VCaP (cell line): ENCODE measurements around the gene CTNNA2.

Source experiments
- H3K27ac ChIP-seq: fragments of 450-650 bp; 2 replicates; pipeline ENCODE4 v1.5.1; 2017
- CTCF ChIP-seq: fragments of 450-650 bp; conservative IDR thresholded peaks from 2 replicates; pipeline ENCODE4 v1.5.1; 2017; ENCODE audit warnings: mild to moderate bottlenecking, moderate library complexity

Gene CTNNA2

GRCh38 chr2:80217446-80217845, 704.6 kb downstream of the CTNNA2 start:
- TF ChIP-seq CTCF, result no peak
- H3K27ac ChIP-seq, result no peak overlapping the region

GRCh38 chr2:80222644-80223043, 709.8 kb downstream of the CTNNA2 start:
- no peak for TF ChIP-seq CTCF
- H3K27ac ChIP-seq, result no peak overlapping the region

- TF ChIP-seq CTCF, result no peak
- no peak overlapping the region for H3K27ac ChIP-seq
Measured at GRCh38 chr2:80231421-80231820, 718.6 kb downstream of the CTNNA2 start.

DNA sequence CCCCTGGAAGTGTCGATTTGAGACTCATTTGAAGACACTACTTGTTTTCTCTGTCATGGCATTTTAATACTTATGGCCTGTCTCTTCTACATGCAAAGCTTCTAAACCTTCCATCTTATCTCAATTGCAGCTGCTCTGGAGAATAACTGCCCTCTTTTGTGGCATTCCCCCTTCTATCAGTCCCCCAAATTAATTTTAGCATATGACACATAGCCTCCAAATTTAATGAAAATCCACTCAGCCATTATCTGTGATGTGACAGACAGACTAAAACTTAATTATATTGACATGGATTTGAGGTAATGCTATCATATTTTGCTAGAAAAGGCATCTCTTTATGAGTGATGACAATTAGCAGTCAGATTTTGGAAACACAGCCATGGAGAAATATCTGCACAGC, 720.5 kb downstream of the CTNNA2 start:
- no peak overlapping the region for H3K27ac ChIP-seq
- TF ChIP-seq CTCF, result no peak

GRCh38 chr2:80238692-80239469, 726.0 kb downstream of the CTNNA2 start:
- peak; percentile 87 for TF ChIP-seq CTCF
- H3K27ac ChIP-seq, result no peak overlapping the region

DNA sequence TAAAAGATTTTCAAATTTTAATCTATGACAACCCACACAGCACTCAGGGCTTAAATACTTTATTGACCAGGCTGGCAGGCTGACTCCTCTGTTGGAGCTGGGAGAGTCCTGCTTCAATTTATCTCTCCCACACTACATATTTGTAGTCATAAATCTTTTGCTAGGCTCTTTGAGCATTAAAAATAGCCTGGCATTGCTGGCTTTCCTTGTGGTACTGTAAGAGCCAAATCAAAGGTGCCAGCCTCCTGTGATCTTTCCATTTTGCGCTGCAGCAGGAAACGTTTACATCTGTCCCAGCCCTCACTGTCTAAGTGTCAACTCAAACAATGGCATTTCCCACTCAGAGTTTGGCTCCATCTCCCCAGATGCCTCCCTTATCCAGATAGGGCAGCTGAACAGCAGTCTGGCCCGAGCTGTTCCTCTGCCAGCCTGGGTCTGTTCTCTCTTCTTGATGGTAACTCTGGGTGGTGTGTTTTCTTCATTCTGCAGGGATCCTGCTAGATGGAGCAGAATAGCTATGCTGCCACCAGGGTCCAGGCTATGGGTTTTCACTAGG, 729.6 kb downstream of the CTNNA2 start:
- no peak overlapping the region for H3K27ac ChIP-seq

More for the DNA sequence above, 729.6 kb downstream of the CTNNA2 start:
- TF ChIP-seq CTCF, result no peak
